Measurements from ENCODE around the gene FBLN7. TPM values are rescaled to one million over a fixed set of nuclear protein-coding genes. Genes with fewer than 3 reads are reported as not detected.

The FBLN7 gene
- total RNA-seq, 2 experiments from 2014 or later: 7.4 to 7.9 TPM

GRCh38 chr2:112118148-112118547 is 20.0 kb upstream of the FBLN7 start:
- Mint-ChIP-seq H3K4me3 (no peak overlapping the region), H3K27ac (no peak overlapping the region), H3K9me3 (no peaks in the 10 kb centered on the region), H3K4me1 (ENCODE audit: low read depth) (peaks cover 2% of the 10 kb centered on the region), H3K36me3 (ENCODE audit: low read depth) (peaks cover under 1% of the 10 kb centered on the region), H3K27me3 (no peaks in the 10 kb centered on the region)
- DNase-seq (no peak), ATAC-seq (no peak)
- ChIA-PET POLR2A (no interaction called here), CTCF (no interaction called here)
- TF ChIP-seq CTCF (IDR thresholded peaks at IDR 0.05): no peak
- intact Hi-C loops (cut with micrococcal nuclease): no loop called here

GRCh38 chr2:112121682-112122254 is 16.4 kb upstream of the FBLN7 start:
- DNase-seq (peak; percentile 62), ATAC-seq (no peak)
- ChIA-PET POLR2A (interaction anchor here (1.0 kb wide), 1 partner anchor 153 kb away, joined by 3 read pairs; no protein-coding TSS in a partner anchor), CTCF (interaction anchor here (0.6 to 2.4 kb wide), 35 partner anchors 9 to 388 kb away, joined by 3 to 18 read pairs (median 4); partner anchors contain the start of gene ZC3H8)
- intact Hi-C loops (cut with micrococcal nuclease): loop anchor here (5.0 to 10.0 kb wide), 2 partner anchors 133 to 311 kb away; partner anchors contain the start of genes RGPD8 and ZC3H8
- Mint-ChIP-seq H3K4me1 (ENCODE audit: low read depth) (peaks cover 7% of the 10 kb centered on the region), H3K36me3 (ENCODE audit: low read depth) (peaks cover 4% of the 10 kb centered on the region), H3K27ac (no peak overlapping the region), H3K4me3 (no peak overlapping the region), H3K9me3 (peaks cover 4% of the 10 kb centered on the region), H3K27me3 (no peaks in the 10 kb centered on the region)
- peak; percentile 88 for TF ChIP-seq CTCF (IDR thresholded peaks at IDR 0.05)

GRCh38 chr2:112129060-112129459 is 9.1 kb upstream of the FBLN7 start:
- Mint-ChIP-seq H3K9me3 (peaks cover 26% of the 10 kb centered on the region), H3K4me3 (no peak overlapping the region), H3K36me3 (ENCODE audit: low read depth) (no peaks in the 10 kb centered on the region), H3K4me1 (ENCODE audit: low read depth) (peaks cover 4% of the 10 kb centered on the region), H3K27me3 (no peaks in the 10 kb centered on the region), H3K27ac (no peak overlapping the region)
- intact Hi-C loops (cut with micrococcal nuclease): loop anchor here (10.0 kb wide), 1 partner anchor 126 kb away; the partner anchor contains the start of gene ZC3H8
- ATAC-seq (no peak), DNase-seq (no peak)
- ChIA-PET POLR2A (no interaction called here), CTCF (no interaction called here)
- TF ChIP-seq CTCF (IDR thresholded peaks at IDR 0.05): no peak

DNA sequence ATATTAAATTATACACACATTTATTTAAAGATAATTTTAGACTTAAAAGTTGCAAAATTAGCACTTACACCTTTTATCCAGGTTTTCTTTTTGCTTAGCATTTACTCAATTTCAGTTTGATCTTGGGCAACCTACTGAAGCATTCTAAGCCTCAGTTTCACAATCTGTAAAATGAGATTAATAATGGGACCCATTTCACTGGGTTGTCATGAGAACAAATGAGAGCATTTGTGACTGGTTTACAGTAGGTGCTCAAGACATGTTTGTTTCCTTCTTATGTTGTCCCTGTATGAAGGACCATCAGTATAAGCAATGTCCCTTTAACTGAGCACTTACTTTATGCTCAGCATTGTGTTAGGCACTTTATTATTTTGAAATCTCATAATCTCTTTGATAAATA is 4.8 kb upstream of the FBLN7 start:
- H3K27me3 Mint-ChIP-seq: peaks cover 16% of the 10 kb centered on the region
- CTCF ChIA-PET: interaction anchor here (1.6 kb wide), 1 partner anchor 15 kb away, joined by 3 read pairs; no protein-coding TSS in a partner anchor
- POLR2A ChIA-PET: no interaction called here

More for the DNA sequence above, 4.8 kb upstream of the FBLN7 start:
- no peak for TF ChIP-seq CTCF (IDR thresholded peaks at IDR 0.05)
- no peak overlapping the region for H3K27ac Mint-ChIP-seq
- H3K4me1 Mint-ChIP-seq (ENCODE audit: low read depth): peaks cover 12% of the 10 kb centered on the region
- H3K36me3 Mint-ChIP-seq (ENCODE audit: low read depth): no peaks in the 10 kb centered on the region
- H3K9me3 Mint-ChIP-seq: peaks cover 17% of the 10 kb centered on the region
- intact Hi-C loops (cut with micrococcal nuclease): no loop called here
- ATAC-seq (no peak), DNase-seq (no peak)
- no peak overlapping the region for H3K4me3 Mint-ChIP-seq
